A172 (cell line): Measurements from ENCODE around the gene NPIPA1. TPM values are rescaled to one million over a fixed set of nuclear protein-coding genes. Genes with fewer than 3 reads are reported as not detected.
"Not testable (repeated sequence)": the region's sequence is repeated elsewhere in the genome, so short reads cannot be mapped to it uniquely, and the experiment has no call there.

Experiments used
- DNase-seq: peaks from one replicate; pipeline ENCODE4 v3.0.0-alpha.2; 2015; ENCODE audit warnings: low spot score
- total RNA-seq: library from RNA; depleted of rRNA; stranded (reverse); fragments of >200 nt; shearing (Covaris generic); gene quantifications from 2 replicates; pipeline ENCODE4 v1.2.3, GENCODE V29; 2014

The NPIPA1 gene
- total RNA-seq, 1 experiment from 2014 or later = 30.8 TPM

DNA sequence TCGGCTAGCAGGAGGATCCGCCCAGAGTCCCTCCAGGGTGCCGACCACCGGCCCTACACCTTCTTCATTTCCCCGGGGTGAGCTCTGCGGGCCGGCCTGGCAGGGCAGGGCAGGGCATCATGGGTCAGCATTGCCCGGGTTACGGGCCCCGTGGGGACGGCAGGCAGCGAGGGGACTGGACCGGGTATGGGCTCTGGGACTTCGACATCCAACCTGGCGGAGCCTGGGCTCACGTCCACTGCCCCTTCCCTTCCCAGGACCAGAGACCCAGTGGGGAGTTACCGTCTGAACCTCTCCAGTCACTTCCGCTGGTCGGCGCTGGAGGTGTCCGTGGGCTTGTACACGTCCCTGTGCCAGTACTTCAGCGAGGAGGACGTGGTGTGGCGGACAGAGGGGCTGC, 7.0 kb upstream of the NPIPA1 start:
- not testable (repeated sequence) for DNase-seq

DNA sequence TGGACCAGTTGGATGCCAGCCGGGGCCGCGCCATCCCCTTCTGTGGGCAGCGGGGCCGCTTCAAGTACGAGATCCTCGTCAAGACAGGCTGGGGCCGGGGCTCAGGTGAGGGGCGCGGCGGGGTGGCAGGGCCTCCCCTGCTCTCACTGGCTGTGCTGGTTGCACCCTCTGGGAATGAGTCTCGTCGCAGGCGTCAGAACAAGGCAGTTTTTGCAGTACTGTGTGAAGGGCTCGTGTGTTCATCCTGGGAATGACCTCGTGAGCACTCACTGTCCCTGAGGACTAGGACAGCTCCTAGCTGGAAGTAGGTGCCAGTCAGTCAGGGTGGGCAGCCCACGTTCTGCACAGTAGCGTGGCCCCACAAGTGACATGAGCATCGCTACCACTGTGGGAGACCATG, 6.3 kb upstream of the NPIPA1 start:
- DNase-seq = not testable (repeated sequence)

DNA sequence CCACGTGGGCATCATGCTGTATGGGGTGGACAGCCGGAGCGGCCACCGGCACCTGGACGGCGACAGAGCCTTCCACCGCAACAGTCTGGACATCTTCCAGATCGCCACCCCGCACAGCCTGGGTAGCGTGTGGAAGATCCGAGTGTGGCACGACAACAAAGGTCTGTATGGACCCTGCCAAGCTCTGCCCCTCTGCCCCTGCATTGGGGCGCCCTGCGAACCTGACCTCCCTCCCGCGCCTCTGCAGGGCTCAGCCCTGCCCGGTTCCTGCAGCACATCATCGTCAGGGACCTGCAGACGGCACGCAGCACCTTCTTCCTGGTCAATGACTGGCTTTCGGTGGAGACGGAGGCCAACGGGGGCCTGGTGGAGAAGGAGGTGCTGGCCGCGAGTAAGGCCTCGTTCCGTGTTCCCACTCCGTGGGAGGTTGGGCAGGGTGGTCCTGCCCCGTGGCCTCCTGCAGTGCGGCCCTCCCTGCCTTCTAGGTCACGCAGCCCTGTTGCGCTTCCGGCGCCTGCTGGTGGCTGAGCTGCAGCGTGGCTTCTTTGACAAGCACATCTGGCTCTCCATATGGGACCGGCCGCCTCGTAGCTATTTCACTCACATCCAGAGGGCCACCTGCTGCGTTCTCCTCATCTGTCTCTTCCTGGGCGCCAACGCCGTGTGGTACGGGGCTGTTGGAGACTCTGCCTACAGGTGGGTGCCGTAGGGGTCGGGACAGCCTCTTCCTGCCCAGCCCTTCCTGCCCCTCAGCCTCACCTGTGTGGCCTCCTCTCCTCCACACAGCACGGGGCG, 4.5 kb upstream of the NPIPA1 start:
- DNase-seq = not testable (repeated sequence)

DNA sequence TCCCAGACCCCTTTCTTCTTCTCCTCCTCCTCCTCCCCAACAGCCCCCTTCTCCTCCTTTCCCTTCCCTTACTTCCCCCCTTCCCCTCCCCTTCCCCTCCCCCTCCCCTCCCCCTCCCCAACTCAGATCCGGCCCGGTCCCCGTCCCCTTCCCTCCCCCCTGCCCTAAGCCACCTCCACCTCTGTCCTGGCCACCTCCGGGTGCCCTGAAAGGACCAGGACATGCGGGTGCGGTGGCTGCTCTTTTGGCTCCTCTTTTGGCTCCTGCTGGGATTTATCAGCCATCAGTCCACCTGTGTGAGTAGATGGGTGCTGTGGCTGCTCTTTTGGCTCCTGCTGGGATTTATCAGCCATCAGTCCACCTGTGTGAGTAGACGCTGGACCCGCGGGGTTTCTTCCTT, 751 bp downstream of the NPIPA1 start:
- not testable (repeated sequence) for DNase-seq

DNA sequence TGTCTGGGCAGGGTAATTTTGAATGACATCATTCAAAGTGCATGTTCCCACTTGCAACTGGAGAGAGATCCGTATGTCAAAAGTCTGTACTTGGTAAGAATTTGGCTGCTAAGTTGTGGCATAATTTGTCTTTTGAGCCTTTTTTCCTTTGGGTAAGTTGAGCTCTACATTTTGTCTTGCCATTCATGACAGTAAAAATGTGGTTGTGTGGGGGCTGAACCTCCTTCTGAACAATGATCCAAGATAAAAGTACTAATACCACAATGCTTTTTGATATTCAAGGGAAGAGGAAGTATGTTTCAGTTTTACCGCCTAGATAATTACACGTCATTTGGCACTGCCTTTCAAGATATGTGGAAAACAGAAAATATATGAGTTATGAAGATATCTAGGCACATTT, 5.4 kb downstream of the NPIPA1 start:
- DNase-seq = not testable (repeated sequence)

DNA sequence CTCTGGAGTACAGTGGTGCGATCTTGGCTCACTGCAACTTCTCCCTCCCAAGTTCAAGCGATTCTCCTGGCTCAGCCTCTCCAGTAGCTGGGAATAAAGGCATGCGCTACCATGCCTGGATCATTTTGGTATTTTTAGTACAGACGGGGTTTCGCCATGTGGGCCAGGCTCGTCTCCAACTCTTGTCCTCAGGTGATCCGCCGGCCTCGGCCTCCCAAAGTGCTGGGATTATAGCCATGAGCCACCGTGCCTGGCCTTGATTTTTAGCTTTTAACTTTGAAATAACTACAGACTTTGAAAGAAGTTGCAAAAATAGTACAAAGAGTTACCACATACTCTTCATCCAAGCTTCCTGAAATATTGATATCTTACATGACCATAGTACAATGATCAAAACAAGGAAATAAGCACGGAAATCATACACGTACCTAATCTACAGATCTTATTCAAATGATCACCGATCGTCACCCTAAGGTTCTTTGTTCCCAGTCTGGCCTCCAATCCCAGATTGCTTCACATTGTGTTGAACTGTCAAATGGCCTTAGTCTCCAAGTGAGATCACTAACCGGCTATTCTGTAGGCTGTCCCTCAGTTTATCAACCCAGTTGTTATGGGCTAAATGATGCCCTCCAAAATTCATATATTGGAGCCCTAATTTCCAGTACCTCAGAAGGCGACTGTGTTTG, 18.4 kb downstream of the NPIPA1 start:
- DNase-seq = no peak

DNA sequence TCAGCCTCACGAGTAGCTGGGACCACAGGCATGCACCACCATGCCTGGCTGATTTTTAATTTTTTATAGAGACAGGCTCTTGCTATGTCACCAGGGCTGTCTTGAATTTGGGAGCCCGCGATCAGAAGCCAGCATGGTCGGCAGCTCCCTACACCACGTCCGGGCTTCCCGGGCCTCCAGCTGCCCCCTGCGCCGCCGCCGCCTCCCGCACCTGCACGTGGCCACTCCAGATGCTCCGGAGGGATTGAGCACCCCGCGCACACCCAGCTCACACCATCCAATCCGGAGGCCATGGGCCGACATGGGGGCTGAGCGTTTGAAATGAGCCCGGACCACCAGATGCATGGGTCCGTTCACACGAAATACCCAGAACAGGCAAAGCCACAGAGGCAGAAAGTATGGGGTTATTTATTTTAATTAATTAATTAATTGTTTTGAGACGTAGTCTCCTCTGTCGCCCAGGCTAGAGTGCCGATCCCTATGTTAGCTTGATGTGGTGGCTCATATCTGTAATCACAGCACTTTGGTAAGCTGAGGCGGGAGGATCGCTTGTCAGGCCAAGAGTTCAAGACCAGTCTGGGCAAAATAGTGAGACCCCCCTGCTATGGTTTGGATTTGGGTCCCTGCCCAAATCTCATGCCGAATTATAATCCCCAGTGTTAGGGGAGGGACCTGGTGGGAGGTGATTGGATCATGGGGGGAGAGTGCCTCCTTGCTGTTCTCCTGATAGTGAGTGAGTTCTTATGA, 20.5 kb downstream of the NPIPA1 start:
- no peak for DNase-seq

DNA sequence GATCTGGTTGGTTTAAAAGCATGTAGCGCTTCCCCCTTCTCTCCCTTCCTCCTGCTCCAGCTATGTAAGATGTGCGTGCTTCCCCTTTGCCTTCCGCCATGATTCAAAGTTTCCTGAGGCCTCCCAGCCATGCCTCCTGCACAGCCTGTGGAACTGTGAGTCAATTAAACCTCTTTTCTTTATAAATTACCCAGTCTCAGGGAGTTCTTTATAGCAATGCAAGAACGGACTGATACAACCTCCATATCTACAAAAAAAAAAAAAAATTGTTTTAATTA, 21.0 kb downstream of the NPIPA1 start:
- DNase-seq = no peak

DNA sequence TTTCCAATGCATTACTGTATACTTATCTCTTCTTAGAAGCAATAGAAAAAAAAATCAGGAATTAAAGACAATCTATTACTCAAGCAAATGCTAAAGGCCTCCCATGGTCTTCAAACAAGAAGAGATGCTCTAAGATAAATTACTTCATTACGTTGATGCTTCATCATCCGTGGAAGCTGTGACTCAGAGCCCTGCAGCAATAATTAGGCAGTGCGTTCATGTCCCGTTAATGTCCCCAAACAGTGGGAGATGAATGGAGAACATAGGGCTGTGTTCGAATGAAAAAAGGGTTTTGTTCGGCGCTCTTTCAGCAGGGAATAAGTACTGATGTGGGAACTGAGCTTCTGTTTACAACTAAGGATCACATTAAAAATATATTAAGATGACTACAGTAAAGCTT, 21.7 kb downstream of the NPIPA1 start:
- DNase-seq = peak; percentile 27

DNA sequence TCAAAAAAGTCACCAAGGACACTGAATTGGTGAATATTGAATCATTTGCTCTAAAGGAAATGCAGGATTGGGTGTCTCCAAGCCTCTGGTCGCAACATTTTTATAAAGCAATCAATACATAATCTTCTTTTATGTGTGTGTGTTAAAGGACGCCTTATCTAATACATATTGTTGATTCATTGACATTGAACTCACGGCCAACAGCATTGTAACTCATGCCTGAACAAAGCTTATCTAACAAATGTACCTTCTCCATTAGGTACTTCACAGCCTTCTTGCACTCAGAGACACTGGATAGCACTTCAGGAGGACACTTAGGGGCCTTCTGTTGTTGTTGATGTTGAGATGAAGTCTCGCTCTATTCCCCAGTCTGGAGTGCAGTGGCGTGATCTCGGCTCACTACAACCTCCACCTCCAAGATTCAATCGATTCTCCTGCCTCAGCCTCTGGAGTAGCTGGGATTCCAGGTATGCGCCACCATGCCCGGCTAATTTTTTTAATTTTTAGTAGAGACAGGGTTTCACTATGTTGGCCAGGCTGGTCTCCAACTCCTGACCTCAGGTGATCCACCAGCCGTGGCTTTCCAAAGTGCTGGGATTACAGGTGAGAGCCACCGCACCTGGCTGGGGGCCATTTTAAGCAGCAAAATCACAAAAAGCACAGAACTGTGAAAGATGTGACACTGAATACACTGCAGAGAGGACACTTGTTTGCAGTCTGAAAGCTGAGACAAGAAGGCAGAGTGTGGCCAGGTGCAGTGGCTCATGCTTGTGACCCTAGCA, 24.4 kb downstream of the NPIPA1 start:
- no peak for DNase-seq

DNA sequence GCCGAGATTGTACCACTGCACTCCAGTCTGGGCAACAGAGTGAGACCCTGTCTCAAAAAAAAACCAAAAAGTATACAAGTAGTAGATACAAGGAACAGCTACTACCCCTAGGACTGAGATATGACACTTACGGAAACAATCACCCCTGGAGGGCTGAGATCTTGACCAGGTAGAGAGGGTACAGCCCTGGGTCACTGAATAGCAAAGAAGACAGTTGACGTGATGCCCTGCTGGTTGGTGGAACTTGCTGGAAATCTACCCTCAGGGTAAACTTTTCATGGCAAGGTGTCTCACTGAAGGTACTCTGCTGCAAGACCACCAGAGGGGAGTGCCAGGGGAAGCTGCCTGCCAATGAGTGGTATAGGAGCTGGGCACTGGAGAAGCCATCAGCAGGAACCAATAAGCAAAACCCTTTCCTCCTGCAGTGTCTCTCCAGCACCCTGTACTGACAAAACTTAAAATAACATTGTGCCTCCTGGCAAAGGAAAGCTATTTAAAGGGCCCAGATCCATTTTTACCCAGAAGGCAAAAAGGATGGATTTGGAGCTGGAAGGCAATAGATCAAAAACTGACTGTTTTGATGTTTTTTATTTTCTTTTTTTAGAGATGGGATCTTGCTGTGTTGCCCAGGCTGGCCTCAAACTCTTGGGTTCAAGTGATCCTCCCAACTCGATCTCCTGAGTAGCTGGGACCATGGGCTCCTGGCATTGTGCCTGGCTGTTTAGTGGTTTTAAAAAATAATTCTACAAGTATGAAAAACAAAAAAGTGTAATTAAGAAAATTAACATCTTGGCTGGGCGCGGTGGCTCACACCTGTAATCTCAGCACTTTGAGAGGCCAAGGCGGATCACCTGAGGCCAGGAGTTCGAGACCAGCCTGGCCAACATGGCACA, 26.3 kb downstream of the NPIPA1 start:
- no peak for DNase-seq

DNA sequence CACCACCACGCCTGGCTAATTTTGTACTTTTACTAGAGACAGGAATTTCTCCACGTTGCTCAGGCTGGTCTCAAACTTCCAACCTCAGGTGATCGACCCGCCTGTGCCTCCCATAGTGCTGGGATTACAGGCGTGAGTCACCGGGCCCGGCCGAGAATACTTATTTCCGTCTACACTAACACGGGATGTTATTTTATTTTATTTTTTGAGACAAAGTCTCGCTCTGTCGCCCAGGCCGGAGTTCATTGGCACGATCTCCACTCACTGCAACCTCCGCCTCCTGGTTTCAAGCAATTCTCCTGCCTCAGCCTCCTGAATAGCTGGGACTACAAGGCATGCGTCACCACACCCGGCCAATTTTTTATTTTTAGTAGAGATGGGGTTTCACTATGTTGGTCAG, 28.1 kb downstream of the NPIPA1 start:
- no peak for DNase-seq

DNA sequence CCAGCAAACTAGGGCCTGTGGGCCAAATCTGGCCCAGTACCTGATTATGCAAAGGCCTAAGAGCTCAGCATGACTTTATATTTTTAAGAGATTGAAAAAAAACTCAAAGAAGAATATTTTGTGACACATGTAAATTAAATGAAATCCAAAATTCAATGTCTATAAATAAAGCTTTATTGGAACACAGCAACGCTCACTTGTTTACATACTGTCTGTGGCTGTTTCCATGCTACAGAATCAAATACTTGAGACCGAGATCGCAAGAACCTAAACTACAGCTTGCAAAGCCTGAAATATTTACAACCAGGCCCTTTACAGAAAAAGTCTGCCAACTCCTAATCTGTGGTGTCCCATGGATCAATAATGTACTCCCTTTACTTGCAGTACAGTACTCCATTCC, 32.6 kb downstream of the NPIPA1 start:
- DNase-seq = not testable (repeated sequence)

DNA sequence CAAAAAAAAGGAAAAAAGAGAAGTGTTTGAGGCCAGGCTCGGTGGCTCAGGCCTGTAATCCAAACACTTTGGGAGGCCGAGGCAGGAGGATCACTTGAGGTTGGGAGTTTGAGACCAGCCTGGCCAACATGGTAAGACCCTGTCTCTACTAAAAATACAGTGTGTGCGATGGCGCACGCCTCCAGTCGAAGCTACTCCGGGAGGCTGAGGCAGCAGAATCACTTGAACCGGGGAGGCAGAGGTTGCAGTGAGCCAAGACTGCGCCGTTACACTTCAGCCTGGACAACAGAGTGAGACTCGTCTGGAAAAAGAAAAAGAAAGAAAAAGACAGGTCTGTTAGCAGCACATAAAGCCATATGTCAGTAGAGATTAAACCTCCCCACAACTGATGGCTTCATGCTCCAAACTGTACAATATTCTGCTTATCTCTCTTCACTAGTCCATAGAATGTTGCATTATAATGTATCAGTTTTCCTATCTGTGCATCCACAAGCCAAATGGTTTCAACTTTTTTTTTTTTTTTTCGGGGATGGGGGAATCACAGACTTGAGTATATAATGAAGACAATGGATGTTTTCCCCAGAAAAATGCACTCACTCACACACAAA, 34.5 kb downstream of the NPIPA1 start:
- not testable (repeated sequence) for DNase-seq

DNA sequence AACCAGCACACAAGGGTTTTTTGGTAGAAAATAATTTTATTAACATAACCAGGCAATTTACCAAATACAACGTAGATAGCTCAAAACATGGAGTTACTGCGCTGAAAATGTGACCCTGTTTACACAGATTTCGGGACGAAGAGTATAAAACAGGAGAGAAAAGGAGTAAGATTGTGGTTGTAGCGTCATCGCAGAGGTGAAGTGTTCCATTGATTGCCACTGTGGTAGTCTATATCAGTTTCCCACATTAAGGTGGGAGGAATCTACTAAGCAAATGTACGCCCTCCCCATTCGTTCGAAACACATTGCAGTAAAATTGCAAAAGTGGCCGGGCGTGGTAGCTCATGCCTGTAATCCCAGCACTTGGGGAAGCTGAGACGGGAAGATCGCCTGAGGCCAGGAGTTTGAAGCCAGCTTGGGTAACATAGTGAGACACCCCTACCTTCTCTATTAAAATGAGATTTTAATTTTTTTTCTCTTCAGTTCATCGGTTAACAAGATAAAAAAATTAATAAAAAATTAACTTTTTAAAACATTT, 36.6 kb downstream of the NPIPA1 start:
- not testable (repeated sequence) for DNase-seq

DNA sequence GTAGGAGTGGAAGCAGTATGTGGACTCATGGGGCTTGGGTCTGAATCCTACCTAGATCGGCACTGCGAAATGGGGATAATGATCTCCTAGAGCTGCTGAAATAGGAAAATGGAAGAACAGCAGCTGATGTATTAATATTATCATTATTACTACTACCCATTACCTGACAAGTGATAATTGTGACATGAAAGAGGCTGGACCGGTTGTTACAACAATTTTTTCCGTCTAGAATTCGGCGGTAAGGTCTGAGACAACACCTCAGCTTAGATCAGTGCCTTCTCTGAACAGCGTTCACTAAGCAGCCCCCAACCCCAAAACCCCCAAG, 37.0 kb downstream of the NPIPA1 start:
- DNase-seq = peak; percentile 71

DNA sequence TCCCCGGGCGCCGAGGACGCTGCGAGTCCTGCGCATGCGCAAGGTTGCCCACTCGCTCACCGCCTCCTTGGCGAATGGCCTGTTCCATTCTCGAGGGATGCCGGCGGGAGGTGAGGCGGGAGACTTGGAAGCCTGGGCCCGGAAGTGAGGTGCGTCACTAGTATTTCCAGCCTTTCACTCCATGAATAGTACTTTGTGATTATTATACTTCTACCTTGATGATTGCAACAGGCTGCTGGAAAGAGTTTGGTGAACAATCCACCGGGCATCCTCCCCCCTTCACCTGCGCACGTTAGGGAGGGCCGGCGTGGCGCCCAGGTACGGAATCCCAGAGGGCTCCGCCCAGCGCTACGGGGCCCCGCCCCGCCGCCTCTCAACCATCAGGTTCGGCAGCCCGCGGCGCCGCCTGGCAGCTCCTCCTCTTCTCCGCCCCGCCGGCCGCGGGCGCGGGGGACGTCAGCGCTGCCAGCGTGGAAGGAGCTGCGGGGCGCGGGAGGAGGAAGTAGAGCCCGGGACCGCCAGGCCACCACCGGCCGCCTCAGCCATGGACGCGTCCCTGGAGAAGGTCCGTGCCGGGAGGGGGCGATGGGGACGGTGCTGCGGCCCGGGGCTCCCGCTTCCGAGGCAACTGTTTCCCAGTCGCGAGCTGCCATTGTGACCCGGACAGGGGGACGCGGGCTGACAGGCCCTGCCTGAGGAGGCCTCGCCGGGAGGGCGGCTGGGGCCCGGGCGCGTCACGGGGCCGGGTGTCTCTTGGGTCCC, 37.6 kb downstream of the NPIPA1 start, which contains the start of gene PDXDC1:
Gene PDXDC1 (plus strand): TSS at position 371 of the 762 bp plus-strand sequence. CDS start 174 bp downstream, at position 545.
- DNase-seq = peak; percentile 88

DNA sequence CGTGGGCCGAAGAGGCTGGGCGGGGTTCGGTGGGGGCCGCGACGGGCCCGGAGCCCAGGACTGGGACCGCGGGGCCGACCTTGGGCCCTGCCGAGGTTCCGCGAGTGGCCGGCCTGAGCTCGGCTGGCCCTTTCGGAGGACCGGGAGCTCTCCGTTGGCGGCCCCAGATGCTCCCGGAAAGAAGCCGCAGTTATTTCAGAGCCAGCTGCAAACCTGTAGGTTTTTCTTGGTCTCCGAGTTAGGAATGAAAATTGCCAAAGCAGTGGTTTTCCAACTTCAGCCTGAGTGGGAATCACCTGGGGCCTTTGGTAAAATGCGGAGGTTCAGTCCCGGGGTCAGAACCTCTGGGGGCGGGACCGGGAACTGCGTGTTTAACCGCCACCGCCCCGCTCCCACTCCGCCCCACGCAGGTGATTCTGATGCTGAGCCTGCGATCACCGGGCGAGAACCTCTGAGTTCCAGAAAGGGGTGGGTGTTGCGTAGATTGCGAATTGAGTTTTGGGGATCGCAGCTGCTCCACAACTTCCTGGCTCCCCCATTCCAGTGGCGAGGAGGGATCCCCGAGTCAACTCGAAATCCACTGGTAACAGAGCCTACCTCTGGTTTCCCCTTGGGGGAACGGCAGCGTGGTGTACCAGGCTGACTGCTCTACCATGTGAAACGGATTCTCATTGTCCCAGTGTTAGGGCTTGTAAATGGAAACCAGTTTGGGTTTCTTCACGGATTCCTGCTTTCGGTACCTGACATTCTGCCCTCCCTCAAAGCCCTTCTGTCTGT, 38.4 kb downstream of the NPIPA1 start:
- DNase-seq = peak; percentile 15
